ENCODE measurements around the gene DNAI1.

DNAI1 gene

GRCh38 chr9:34451545-34451944 is 7.1 kb upstream of the DNAI1 start:
- TF ChIP-seq CTCF (IDR thresholded peaks at IDR 0.05) (no peak), ZFX (IDR thresholded peaks at IDR 0.05; ENCODE audit: borderline replicate concordance) (no peak)
- H3K27ac ChIP-seq = no peak overlapping the region

- TF ChIP-seq CTCF (IDR thresholded peaks at IDR 0.05) (no peak), ZFX (IDR thresholded peaks at IDR 0.05; ENCODE audit: borderline replicate concordance) (no peak)
- H3K27ac ChIP-seq = no peak overlapping the region
Measured at GRCh38 chr9:34452568-34452967, 6.0 kb upstream of the DNAI1 start.

- H3K27ac ChIP-seq = no peak overlapping the region
- no peak for TF ChIP-seq ZFX (IDR thresholded peaks at IDR 0.05; ENCODE audit: borderline replicate concordance)
- peak; percentile 26 for TF ChIP-seq CTCF (IDR thresholded peaks at IDR 0.05)
Measured at GRCh38 chr9:34454571-34455065, 4.0 kb upstream of the DNAI1 start.

GRCh38 chr9:34456151-34456550 is 2.5 kb upstream of the DNAI1 start:
- no peak overlapping the region for H3K27ac ChIP-seq
- no peak for TF ChIP-seq CTCF (IDR thresholded peaks at IDR 0.05)
- no peak for TF ChIP-seq ZFX (IDR thresholded peaks at IDR 0.05; ENCODE audit: borderline replicate concordance)

- no peak overlapping the region for H3K27ac ChIP-seq
- TF ChIP-seq ZFX (IDR thresholded peaks at IDR 0.05; ENCODE audit: borderline replicate concordance) (no peak), CTCF (IDR thresholded peaks at IDR 0.05) (no peak)
Measured at GRCh38 chr9:34456746-34457145, 1.9 kb upstream of the DNAI1 start.

GRCh38 chr9:34457266-34458012 is 1.2 kb upstream of the DNAI1 start:
- H3K27ac ChIP-seq = peak overlapping the region; percentile 69

More at GRCh38 chr9:34457266-34458012, 1.2 kb upstream of the DNAI1 start:
- TF ChIP-seq ZFX (IDR thresholded peaks at IDR 0.05; ENCODE audit: borderline replicate concordance) (no peak), CTCF (IDR thresholded peaks at IDR 0.05) (no peak)

All from 22Rv1 (cell line).